ENCODE results near the gene ACOT13.
"Not testable (repeated sequence)": the region's sequence is repeated elsewhere in the genome, so short reads cannot be mapped to it uniquely, and the experiment has no call there.

ACOT13 gene

GRCh38 chr6:24721461-24722215, 54.8 kb downstream of the ACOT13 start:
- peak overlapping the region; percentile 56 for H3K4me3 ChIP-seq (ENCODE audit: low read depth, low read length)
- no peak for DNase-seq (ENCODE audit: low read depth, low spot score)
- TF ChIP-seq, protein P1, sequence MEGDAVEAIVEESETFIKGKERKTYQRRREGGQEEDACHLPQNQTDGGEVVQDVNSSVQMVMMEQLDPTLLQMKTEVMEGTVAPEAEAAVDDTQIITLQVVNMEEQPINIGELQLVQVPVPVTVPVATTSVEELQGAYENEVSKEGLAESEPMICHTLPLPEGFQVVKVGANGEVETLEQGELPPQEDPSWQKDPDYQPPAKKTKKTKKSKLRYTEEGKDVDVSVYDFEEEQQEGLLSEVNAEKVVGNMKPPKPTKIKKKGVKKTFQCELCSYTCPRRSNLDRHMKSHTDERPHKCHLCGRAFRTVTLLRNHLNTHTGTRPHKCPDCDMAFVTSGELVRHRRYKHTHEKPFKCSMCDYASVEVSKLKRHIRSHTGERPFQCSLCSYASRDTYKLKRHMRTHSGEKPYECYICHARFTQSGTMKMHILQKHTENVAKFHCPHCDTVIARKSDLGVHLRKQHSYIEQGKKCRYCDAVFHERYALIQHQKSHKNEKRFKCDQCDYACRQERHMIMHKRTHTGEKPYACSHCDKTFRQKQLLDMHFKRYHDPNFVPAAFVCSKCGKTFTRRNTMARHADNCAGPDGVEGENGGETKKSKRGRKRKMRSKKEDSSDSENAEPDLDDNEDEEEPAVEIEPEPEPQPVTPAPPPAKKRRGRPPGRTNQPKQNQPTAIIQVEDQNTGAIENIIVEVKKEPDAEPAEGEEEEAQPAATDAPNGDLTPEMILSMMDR (IDR thresholded peaks at IDR 0.05; ENCODE audit: low read depth, low read length): no peak
- in situ Hi-C loops (cut with HindIII; ENCODE audit: low sequenced_read_pairs): no loop called here

- H3K4me3 ChIP-seq (ENCODE audit: low read depth, low read length): no peak overlapping the region
- no peak for DNase-seq (ENCODE audit: low read depth, low spot score)
- in situ Hi-C loops (cut with HindIII; ENCODE audit: low sequenced_read_pairs): no loop called here
- TF ChIP-seq, protein P1 (IDR thresholded peaks at IDR 0.05; ENCODE audit: low read depth, low read length): no peak
These were observed 56.4 kb downstream of the ACOT13 start for GRCh38 chr6:24723270-24723669.

DNA sequence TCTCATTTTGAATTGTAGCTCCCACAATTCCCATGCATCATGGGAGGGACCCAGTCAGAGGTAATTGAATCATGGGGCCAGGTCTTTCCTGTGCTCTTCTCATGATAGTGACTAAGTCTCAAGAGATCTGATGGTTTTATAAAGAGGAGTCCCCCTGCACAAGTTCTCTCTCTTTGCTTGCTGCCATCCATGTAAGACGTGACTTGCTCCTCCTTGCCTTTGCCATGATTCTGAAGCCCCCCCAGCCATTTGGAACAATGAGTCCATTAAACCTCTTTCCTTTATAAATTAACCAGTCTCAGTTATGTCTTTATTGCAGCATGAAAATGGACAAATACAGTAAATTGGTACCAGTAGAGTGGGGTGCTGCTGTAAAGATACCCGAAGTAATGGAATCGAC, 63.8 kb downstream of the ACOT13 start:
- in situ Hi-C loops (cut with HindIII; ENCODE audit: low sequenced_read_pairs); H3K4me3 ChIP-seq (ENCODE audit: low read depth, low read length); DNase-seq (ENCODE audit: low read depth, low spot score): not testable (repeated sequence)

DNA sequence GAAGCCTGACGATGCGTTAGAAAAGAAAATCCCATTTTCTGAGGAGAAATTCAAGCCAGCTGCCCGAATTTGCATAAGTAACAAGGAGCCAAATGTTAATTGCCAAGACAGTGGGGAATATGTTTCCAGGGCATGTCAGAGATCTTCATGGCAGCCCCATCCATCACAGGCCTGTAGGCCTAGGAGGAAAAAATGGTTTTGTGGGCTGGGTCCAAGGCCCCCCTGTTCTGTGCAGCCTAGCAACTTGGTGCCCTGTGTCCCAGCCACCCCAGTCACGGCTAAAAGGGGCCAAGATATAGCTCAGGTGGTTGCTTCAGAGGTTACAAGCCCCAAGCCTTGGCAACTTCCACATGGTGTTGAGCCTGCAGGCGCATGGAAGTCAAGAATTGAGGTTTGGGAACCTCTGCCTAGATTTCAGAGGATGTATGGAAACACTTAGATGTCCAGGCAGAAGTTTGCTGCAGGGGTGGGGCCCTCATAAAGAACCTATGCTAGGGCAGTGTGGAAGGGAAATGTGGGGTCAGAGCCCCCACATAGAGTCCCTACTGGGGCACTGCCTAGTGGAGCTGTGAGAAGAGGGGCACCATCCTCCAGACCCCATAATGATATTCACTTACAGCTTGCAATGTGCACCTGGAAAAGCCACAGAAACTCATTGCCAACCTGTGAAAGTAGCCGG, 64.7 kb downstream of the ACOT13 start:
- in situ Hi-C loops (cut with HindIII; ENCODE audit: low sequenced_read_pairs); DNase-seq (ENCODE audit: low read depth, low spot score); H3K4me3 ChIP-seq (ENCODE audit: low read depth, low read length): not testable (repeated sequence)

GRCh38 chr6:24734166-24734565, 67.3 kb downstream of the ACOT13 start:
- H3K4me3 ChIP-seq (ENCODE audit: low read depth, low read length): no peak overlapping the region
- DNase-seq (ENCODE audit: low read depth, low spot score): no peak
- TF ChIP-seq, protein P1 (IDR thresholded peaks at IDR 0.05; ENCODE audit: low read depth, low read length): no peak
- in situ Hi-C loops (cut with HindIII; ENCODE audit: low sequenced_read_pairs): no loop called here

GRCh38 chr6:24734710-24735109, 67.8 kb downstream of the ACOT13 start:
- H3K4me3 ChIP-seq (ENCODE audit: low read depth, low read length); DNase-seq (ENCODE audit: low read depth, low spot score); in situ Hi-C loops (cut with HindIII; ENCODE audit: low sequenced_read_pairs): not testable (repeated sequence)

- no peak overlapping the region for H3K4me3 ChIP-seq (ENCODE audit: low read depth, low read length)
- in situ Hi-C loops (cut with HindIII; ENCODE audit: low sequenced_read_pairs): no loop called here
- DNase-seq (ENCODE audit: low read depth, low spot score): no peak
- TF ChIP-seq, protein P1 (IDR thresholded peaks at IDR 0.05; ENCODE audit: low read depth, low read length): no peak
These were observed 71.9 kb downstream of the ACOT13 start for GRCh38 chr6:24738741-24739140.

DNA sequence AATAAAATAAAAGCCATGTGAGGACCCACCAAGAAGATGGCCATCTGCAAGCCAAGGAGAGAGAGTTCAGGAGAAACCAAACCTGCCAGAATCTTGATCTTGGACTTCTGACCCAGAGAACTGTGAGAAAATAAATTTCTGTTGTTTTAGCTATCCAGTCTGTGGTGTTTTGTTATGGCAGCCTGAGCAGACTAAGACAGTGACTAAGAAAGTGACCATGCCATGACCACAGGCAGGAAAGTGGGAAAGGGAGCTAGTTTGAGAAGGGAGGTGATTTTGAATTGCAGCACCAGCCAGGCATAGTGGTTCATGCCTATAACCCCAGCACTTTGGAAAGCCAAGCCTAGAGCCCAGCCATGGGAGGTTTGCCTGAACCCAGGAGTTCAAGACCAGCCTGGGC, 74.0 kb downstream of the ACOT13 start:
- no peak overlapping the region for H3K4me3 ChIP-seq (ENCODE audit: low read depth, low read length)
- TF ChIP-seq, protein P1 (IDR thresholded peaks at IDR 0.05; ENCODE audit: low read depth, low read length): no peak
- in situ Hi-C loops (cut with HindIII; ENCODE audit: low sequenced_read_pairs): no loop called here
- peak; percentile 41 for DNase-seq (ENCODE audit: low read depth, low spot score)
